IMR-90 (cell line): Measurements from ENCODE around the gene SH3RF2. TPM values are rescaled to one million over a fixed set of nuclear protein-coding genes. Genes with fewer than 3 reads are reported as not detected.

Experiments
- ATAC-seq: fragments of 200-7000 bp; cut with Tn5 transposase; 2 replicates; pipeline ENCODE4 v1.9.1; 2020; ENCODE audit warnings: low read depth, mild to moderate bottlenecking, moderate library complexity
- BruUV-seq: library from RNA; stranded (reverse); fragments of 400-500 nt; replicated peaks from 2 replicates; lab custom pipeline; 2021; lab: Mats Ljungman, UMichigan
- CTCF ChIA-PET: fragments of 300-600 bp; formaldehyde crosslinking; extraction: SDS; loops from one replicate; lab custom pipeline; 2021; ENCODE audit warnings: antibody characterized with exemption; lab: Yijun Ruan, JAX
- POLR2A ChIA-PET: fragments of 300-600 bp; sonication (Branson Sonifier 250); formaldehyde crosslinking; loops from one replicate; lab custom pipeline; 2022; ENCODE audit warnings: antibody characterized with exemption; ENCODE audit not compliant: unreplicated experiment; lab: Charles Lee
- DNase-seq: peaks from one replicate; pipeline ENCODE4 v3.0.0; 2013
- H2AFZ ChIP-seq: replicated peaks from 2 replicates; pipeline ENCODE3; 2013; ENCODE audit warnings: low read length, mild to moderate bottlenecking; ENCODE audit not compliant: poor library complexity
- H2AK5ac ChIP-seq: 2 replicates; pipeline ENCODE4 v1.6.1; 2013; ENCODE audit warnings: low read depth, low read length, inconsistent platforms
- H2AK9ac ChIP-seq: replicated peaks from 2 replicates; pipeline ENCODE3; 2013; ENCODE audit warnings: mild to moderate bottlenecking, low read depth, low read length, moderate library complexity; ENCODE audit not compliant: poor library complexity
- H2BK120ac ChIP-seq: 2 replicates; pipeline ENCODE4 v1.6.1; 2013; ENCODE audit warnings: low read depth, low read length, inconsistent platforms
- H2BK15ac ChIP-seq: 3 replicates; pipeline ENCODE4 v1.6.1; 2013; ENCODE audit warnings: low read depth, low read length, inconsistent platforms
- H2BK20ac ChIP-seq: 2 replicates; pipeline ENCODE4 v1.6.1; 2013; ENCODE audit warnings: low read depth, mild to moderate bottlenecking, inconsistent platforms, low read length, moderate library complexity
- H2BK5ac ChIP-seq: 2 replicates; pipeline ENCODE4 v1.6.1; 2013; ENCODE audit warnings: mild to moderate bottlenecking, low read depth, low read length, inconsistent platforms; ENCODE audit not compliant: poor library complexity, severe bottlenecking
- H3K14ac ChIP-seq: replicated peaks from 2 replicates; pipeline ENCODE4 v1.6.1; 2013; ENCODE audit warnings: low read depth, low read length, inconsistent platforms
- H3K18ac ChIP-seq: 2 replicates; pipeline ENCODE4 v1.6.1; 2013; ENCODE audit warnings: low read depth, low read length, control low read depth
- H3K23ac ChIP-seq: 2 replicates; pipeline ENCODE4 v1.6.1; 2013; ENCODE audit warnings: low read depth, low read length, inconsistent platforms
- H3K27ac ChIP-seq: 2 replicates; pipeline ENCODE4 v1.5.1; 2013; ENCODE audit warnings: mild to moderate bottlenecking, control low read depth, low read length; ENCODE audit not compliant: insufficient read depth
- H3K27me3 ChIP-seq: 2 replicates; pipeline ENCODE4 v1.6.1; 2013; ENCODE audit warnings: low read length; ENCODE audit not compliant: control insufficient read depth, insufficient read depth
- H3K36me3 ChIP-seq: 2 replicates; pipeline ENCODE4 v1.6.1; 2013; ENCODE audit warnings: low read length, mixed read lengths; ENCODE audit not compliant: control insufficient read depth, insufficient read depth
- H3K4ac ChIP-seq: 2 replicates; pipeline ENCODE4 v1.6.1; 2013; ENCODE audit warnings: low read depth, low read length, inconsistent platforms
- H3K4me1 ChIP-seq: 2 replicates; pipeline ENCODE4 v1.6.1; 2013; ENCODE audit warnings: low read length, mixed read lengths; ENCODE audit not compliant: control insufficient read depth, insufficient read depth
- H3K4me2 ChIP-seq: 2 replicates; pipeline ENCODE4 v1.6.1; 2013; ENCODE audit warnings: low read depth, mild to moderate bottlenecking, control low read depth, low read length, moderate library complexity
- H3K4me3 ChIP-seq: 2 replicates; pipeline ENCODE4 v1.5.1; 2013; ENCODE audit warnings: low read depth, mild to moderate bottlenecking, control low read depth, low read length, moderate library complexity; ENCODE audit not compliant: insufficient read depth
- H3K56ac ChIP-seq: 2 replicates; pipeline ENCODE4 v1.6.1; 2013; ENCODE audit warnings: low read length, inconsistent platforms; ENCODE audit not compliant: insufficient read depth; ENCODE audit errors: extremely low read depth
- H3K79me1 ChIP-seq, 2 experiments: 2 replicates each; pipeline ENCODE4 v1.6.1; 2013; ENCODE audit warnings: low read length in 2 of 2, inconsistent platforms in 1 of 2, low read depth in 1 of 2
- H3K9ac ChIP-seq: 2 replicates; pipeline ENCODE4 v1.6.1; 2013; ENCODE audit warnings: low read depth, low read length, control low read depth
- H3K9me1 ChIP-seq: 2 replicates; pipeline ENCODE4 v1.6.1; 2013; ENCODE audit warnings: low read length, inconsistent platforms; ENCODE audit not compliant: insufficient read depth
- H3K9me3 ChIP-seq: 2 replicates; pipeline ENCODE4 v1.6.1; 2013; ENCODE audit warnings: low read length; ENCODE audit not compliant: control insufficient read depth, insufficient read depth
- H4K20me1 ChIP-seq: 2 replicates; pipeline ENCODE4 v1.6.1; 2013; ENCODE audit warnings: low read length, inconsistent platforms; ENCODE audit not compliant: insufficient read depth
- H4K5ac ChIP-seq: 2 replicates; pipeline ENCODE4 v1.6.1; 2013; ENCODE audit warnings: mild to moderate bottlenecking, low read depth, low read length, control low read depth
- H4K8ac ChIP-seq, 2 experiments: 2 replicates each; pipeline ENCODE4 v1.6.1; 2013; ENCODE audit warnings: low read depth in 2 of 2, low read length in 2 of 2, control low read depth in 1 of 2, inconsistent platforms in 1 of 2
- H4K91ac ChIP-seq: 2 replicates; pipeline ENCODE4 v1.6.1; 2013; ENCODE audit warnings: low read depth, low read length, inconsistent platforms; ENCODE audit not compliant: insufficient read depth
- BHLHE40 ChIP-seq: fragments of 150-350 bp; IDR thresholded peaks from 2 replicates; pipeline ENCODE4 v1.6.1; 2016; ENCODE audit warnings: mild to moderate bottlenecking, low read depth, low read length
- CHD1 ChIP-seq: IDR thresholded peaks from 2 replicates; pipeline ENCODE4 v1.6.1; 2012; ENCODE audit warnings: low read depth, low read length, improper control_type of control experiment
- FOS ChIP-seq: fragments of 150-350 bp; IDR thresholded peaks from 2 replicates; pipeline ENCODE4 v1.6.1; 2016; ENCODE audit warnings: low read depth, low read length
- WGBS, 2 experiments: methylation state at CpG; one replicate each; pipeline versions ENCODE4 v1.1.5 to v1.1.7; 2013; ENCODE audit warnings: missing lambda C conversion rate in 2 of 2; ENCODE audit not compliant: insufficient read length in 1 of 2; ENCODE audit errors: extremely low coverage in 2 of 2; 5-methylcytosine and 5-hydroxymethylcytosine counted together
- dilution Hi-C: fragments of 300-500 bp; cut with HindIII; formaldehyde crosslinking; loops from one replicate; pipeline ENCODE4 v1.14.3; 2018; ENCODE audit warnings: low sequenced_read_pairs; ENCODE audit not compliant: unreplicated experiment
- in situ Hi-C: fragments of 300-500 bp; cut with MboI; formaldehyde crosslinking; loops from 3 replicates; pipeline ENCODE4 v1.14.3; 2019; ENCODE audit warnings: low sequenced_read_pairs, inconsistent platforms, mixed read lengths
- intact Hi-C: fragments of 100-400 bp; cut with micrococcal nuclease; formaldehyde crosslinking; loops from 2 replicates; pipeline ENCODE4 v1.10.0; 2022
- polyA plus RNA-seq, 3 experiments: library from polyadenylated mRNA; depleted of rRNA; stranded (reverse); fragments of >200 nt; gene quantifications; 2 replicates each; pipeline ENCODE4 v1.2.3, GENCODE V29; 2012; ENCODE audit warnings: low replicate concordance in 1 of 3
- total RNA-seq: library from RNA; depleted of rRNA; stranded (reverse); fragments of >200 nt; gene quantifications from 2 replicates; pipeline ENCODE4 v1.2.3, GENCODE V29; 2012

Gene SH3RF2
- total and polyA plus RNA-seq, 2 of the 4 experiments (the other 2 are of a cell fraction), result 1.3 to 1.7 TPM

- Histone ChIP-seq H3K9me3 (0 out of 2 replicates have a peak, but pooled peaks cover under 1% of the 10 kb centered on the region), H3K4me2 (no peak overlapping the region), H2AFZ (no peak overlapping the region), H3K79me1 (no peaks in the 10 kb centered on the region), H4K8ac (no peak overlapping the region), H3K27ac (no peak overlapping the region), H3K36me3 (no peaks in the 10 kb centered on the region), H3K4me1 (no peaks in the 10 kb centered on the region), H4K91ac (no peak overlapping the region), H3K4ac (no peak overlapping the region), H2BK5ac (no peak overlapping the region), H2BK15ac (no peak overlapping the region), H2BK120ac (no peak overlapping the region), H4K20me1 (no peaks in the 10 kb centered on the region), H2AK5ac (no peak overlapping the region), H3K18ac (no peak overlapping the region), H3K14ac (no peak overlapping the region), H3K23ac (no peak overlapping the region), H2AK9ac (no peak overlapping the region), H3K27me3 (no peaks in the 10 kb centered on the region), H3K9ac (no peak overlapping the region), H4K5ac (no peak overlapping the region), H3K4me3 (no peak overlapping the region), H3K9me1 (no peaks in the 10 kb centered on the region), H2BK20ac (no peak overlapping the region), H3K56ac (no peak overlapping the region)
- ChIA-PET POLR2A (no interaction called here), CTCF (no interaction called here)
- dilution Hi-C loops, result no loop called here
- ATAC-seq (no peak), DNase-seq (no peak)
- no TSS peak for BruUV-seq
- TF ChIP-seq FOS, result no peak
- TF ChIP-seq CHD1, result no peak
- TF ChIP-seq BHLHE40, result no peak
- WGBS, 2 experiments, result no CpG with 5 or more reads among the region's 3 CpGs
- intact Hi-C loops, result no loop called here
- in situ Hi-C loops, result no loop called here
Observed at GRCh38 chr5:146088098-146088497, 151.7 kb downstream of the SH3RF2 start.
